CD14-positive monocyte (primary cell): ENCODE results near the gene CNOT4. TPM values are rescaled to one million over a fixed set of nuclear protein-coding genes. Genes with fewer than 3 reads are reported as not detected.

ENCODE experiments used
- DNase-seq, 3 donors: peaks; one replicate each; pipeline ENCODE4 v3.0.0-alpha.2; 2011 to 2022
- H2AFZ ChIP-seq: 2 replicates; pipeline ENCODE4 v1.6.0; 2012; ENCODE audit warnings: mild to moderate bottlenecking, low read depth, low read length, inconsistent platforms; ENCODE audit not compliant: insufficient read depth, poor library complexity, severe bottlenecking
- H3K27ac ChIP-seq, 2 donors: 1 replicate in 1 of 2; 2 replicates in 1 of 2; pipeline ENCODE4 v1.5.1; 2012 to 2013; ENCODE audit warnings: low read length in 2 of 2, control low read depth in 1 of 2, inconsistent platforms in 1 of 2, low read depth in 1 of 2, mild to moderate bottlenecking in 1 of 2
- H3K27me3 ChIP-seq, 2 donors: one replicate each; pipeline versions ENCODE4 v1.6.0 to v1.6.1; 2011 to 2013; ENCODE audit warnings: low read length in 2 of 2; ENCODE audit not compliant: control insufficient read depth in 2 of 2, insufficient read depth in 2 of 2
- H3K36me3 ChIP-seq, 2 donors: replicated peaks in 1 of 2; 1 replicate in 1 of 2; 2 replicates in 1 of 2; pipeline versions ENCODE4 v1.5.1 to v1.6.1; 2012 to 2013; ENCODE audit warnings: low read length in 2 of 2, control low read depth in 1 of 2, inconsistent platforms in 1 of 2, mild to moderate bottlenecking in 1 of 2; ENCODE audit not compliant: insufficient read depth in 2 of 2, control insufficient read depth in 1 of 2
- H3K4me1 ChIP-seq, 2 donors: 1 replicate in 1 of 2; 2 replicates in 1 of 2; pipeline versions ENCODE4 v1.5.1 to v1.6.1; 2012 to 2013; ENCODE audit warnings: low read length in 2 of 2, control low read depth in 1 of 2, inconsistent platforms in 1 of 2, mild to moderate bottlenecking in 1 of 2, moderate library complexity in 1 of 2; ENCODE audit not compliant: insufficient read depth in 2 of 2, control insufficient read depth in 1 of 2
- H3K4me2 ChIP-seq: replicated peaks from 2 replicates; pipeline ENCODE3; 2012; ENCODE audit warnings: low read length, moderate library complexity, mild to moderate bottlenecking; ENCODE audit not compliant: poor library complexity, severe bottlenecking; ENCODE audit errors: extremely low read depth
- H3K4me3 ChIP-seq, 3 experiments: fragments of 200-600 bp in 1 of 3; sonication (generic) in 1 of 3; replicated peaks in 1 of 3; 1 replicate in 2 of 3; 2 replicates in 1 of 3; pipeline ENCODE4 v1.5.1; 2011 to 2013; ENCODE audit warnings: low read length in 3 of 3, mild to moderate bottlenecking in 3 of 3, control low read depth in 2 of 3, low read depth in 2 of 3, inconsistent platforms in 1 of 3, moderate library complexity in 1 of 3
- H3K79me2 ChIP-seq: 2 replicates; pipeline ENCODE4 v1.6.0; 2012; ENCODE audit warnings: mild to moderate bottlenecking, control low read depth, inconsistent platforms, low read length, moderate library complexity; ENCODE audit not compliant: insufficient read depth
- H3K9ac ChIP-seq: 2 replicates; pipeline ENCODE4 v1.6.0; 2017; ENCODE audit warnings: low read length, mild to moderate bottlenecking; ENCODE audit not compliant: insufficient read depth, poor library complexity, severe bottlenecking
- H3K9me3 ChIP-seq, 2 donors: replicated peaks in 1 of 2; 1 replicate in 1 of 2; 2 replicates in 1 of 2; pipeline versions ENCODE4 v1.5.1 to v1.6.1; 2012 to 2013; ENCODE audit warnings: low read length in 2 of 2, control low read depth in 1 of 2; ENCODE audit not compliant: control insufficient read depth in 1 of 2, insufficient read depth in 1 of 2
- H4K20me1 ChIP-seq: 2 replicates; pipeline ENCODE4 v1.6.0; 2012; ENCODE audit warnings: mild to moderate bottlenecking, low read length, control low read depth, moderate library complexity; ENCODE audit not compliant: insufficient read depth
- H3K27ac Mint-ChIP-seq, 7 donors: one replicate each; pipeline ENCODE4 v1.8.0; 2020; ENCODE audit warnings: mild to moderate bottlenecking in 7 of 7, mixed read lengths in 7 of 7, moderate library complexity in 6 of 7, inconsistent platforms in 2 of 7
- H3K27me3 Mint-ChIP-seq, 3 donors: one replicate each; pipeline ENCODE4 v1.8.0; 2021 to 2022; ENCODE audit warnings: low read depth in 3 of 3, mild to moderate bottlenecking in 3 of 3, mixed read lengths in 3 of 3, moderate library complexity in 3 of 3, inconsistent platforms in 1 of 3
- H3K36me3 Mint-ChIP-seq, 2 donors: one replicate each; pipeline ENCODE4 v1.8.0; 2020; ENCODE audit warnings: mixed read lengths in 2 of 2, inconsistent platforms in 1 of 2, mild to moderate bottlenecking in 1 of 2
- H3K4me1 Mint-ChIP-seq: one replicate; pipeline ENCODE4 v1.8.0; 2020; ENCODE audit warnings: mild to moderate bottlenecking, mixed read lengths
- H3K4me3 Mint-ChIP-seq, 2 donors: one replicate each; pipeline ENCODE4 v1.8.0; 2020; ENCODE audit warnings: mild to moderate bottlenecking in 2 of 2, mixed read lengths in 2 of 2, moderate library complexity in 1 of 2
- H3K9me3 Mint-ChIP-seq, 7 donors: one replicate each; pipeline ENCODE4 v1.8.0; 2020 to 2022; ENCODE audit warnings: mixed read lengths in 7 of 7, mild to moderate bottlenecking in 6 of 7, moderate library complexity in 6 of 7, inconsistent platforms in 2 of 7
- WGBS: methylation state at CpG from one replicate; pipeline ENCODE4 v1.1.5; 2013; ENCODE audit warnings: missing lambda C conversion rate; ENCODE audit not compliant: insufficient coverage; 5-methylcytosine and 5-hydroxymethylcytosine counted together
- intact Hi-C, 2 donors: fragments of 100-400 bp; cut with micrococcal nuclease; formaldehyde crosslinking; loops; one replicate each; pipeline versions ENCODE4 v1.15.0 to v1.15.1; 2023
- polyA plus RNA-seq, 3 donors: library from polyadenylated mRNA; depleted of rRNA in 1 of 3; unstranded in 2 of 3; stranded (reverse) in 1 of 3; fragments of 300-500 nt in 2 of 3; fragments of >200 nt in 1 of 3; fragmentation: Illumina TruSeq in 2 of 3; gene quantifications; 1 replicate in 2 of 3; 2 replicates in 1 of 3; pipeline ENCODE4 v1.2.3, GENCODE V29; 2012 to 2021
- TF ChIP-seq, protein P1 (sequence below): fragments of 200-600 bp; IDR thresholded peaks from one replicate; pipeline ENCODE4 v1.8.0; 2022; ENCODE audit warnings: antibody characterized with exemption, mild to moderate bottlenecking

Gene CNOT4
- polyA plus RNA-seq, 3 donors = 4.3 to 7.9 (median 6.3) TPM

DNA sequence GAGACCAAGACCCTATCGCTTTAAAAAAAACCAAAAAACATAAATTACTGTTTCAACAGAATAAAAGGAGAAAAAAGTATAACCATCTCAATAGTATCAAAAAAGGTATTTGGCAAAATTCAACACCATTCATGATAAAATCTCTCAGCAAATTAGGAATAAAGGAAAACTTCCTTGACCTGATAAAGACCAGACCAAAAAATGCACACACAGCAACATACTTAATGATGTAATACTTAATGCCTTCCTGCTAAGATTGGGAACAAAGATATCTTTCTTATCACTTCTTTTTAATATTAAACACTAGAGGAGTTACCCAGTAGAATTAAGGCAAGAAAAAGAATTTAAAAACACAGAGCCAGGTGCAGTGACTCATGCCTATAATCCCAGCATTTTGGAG is 79.3 kb downstream of the CNOT4 start:
- Mint-ChIP-seq H3K4me1 (peaks cover 24% of the 10 kb centered on the region), H3K27ac (no peak overlapping the region), H3K4me3 (no peak overlapping the region), H3K9me3 (peaks cover 0 to 5% (median 0%) of the 10 kb centered on the region in 7 donors), H3K36me3 (peaks cover 24 to 52% of the 10 kb centered on the region in 2 donors), H3K27me3 (no peaks in the 10 kb centered on the region)
- no peak for DNase-seq
- no peak overlapping the region for H3K9ac ChIP-seq
- no peaks in the 10 kb centered on the region for H3K9me3 ChIP-seq
- no peak overlapping the region for H3K4me3 ChIP-seq
- peaks cover 11 to 43% of the 10 kb centered on the region in 2 donors for H3K36me3 ChIP-seq
- peaks cover 49% of the 10 kb centered on the region for H4K20me1 ChIP-seq
- no peaks in the 10 kb centered on the region for H3K27me3 ChIP-seq
- H3K79me2 ChIP-seq = peaks cover 52% of the 10 kb centered on the region
- peaks cover 8 to 18% of the 10 kb centered on the region in 2 donors for H3K4me1 ChIP-seq
- H3K4me2 ChIP-seq = no peak overlapping the region
- no peak overlapping the region for H2AFZ ChIP-seq
- no CpG with 5 or more reads among the region's 1 CpG for WGBS
- intact Hi-C loops = no loop called here
- TF ChIP-seq, protein P1, sequence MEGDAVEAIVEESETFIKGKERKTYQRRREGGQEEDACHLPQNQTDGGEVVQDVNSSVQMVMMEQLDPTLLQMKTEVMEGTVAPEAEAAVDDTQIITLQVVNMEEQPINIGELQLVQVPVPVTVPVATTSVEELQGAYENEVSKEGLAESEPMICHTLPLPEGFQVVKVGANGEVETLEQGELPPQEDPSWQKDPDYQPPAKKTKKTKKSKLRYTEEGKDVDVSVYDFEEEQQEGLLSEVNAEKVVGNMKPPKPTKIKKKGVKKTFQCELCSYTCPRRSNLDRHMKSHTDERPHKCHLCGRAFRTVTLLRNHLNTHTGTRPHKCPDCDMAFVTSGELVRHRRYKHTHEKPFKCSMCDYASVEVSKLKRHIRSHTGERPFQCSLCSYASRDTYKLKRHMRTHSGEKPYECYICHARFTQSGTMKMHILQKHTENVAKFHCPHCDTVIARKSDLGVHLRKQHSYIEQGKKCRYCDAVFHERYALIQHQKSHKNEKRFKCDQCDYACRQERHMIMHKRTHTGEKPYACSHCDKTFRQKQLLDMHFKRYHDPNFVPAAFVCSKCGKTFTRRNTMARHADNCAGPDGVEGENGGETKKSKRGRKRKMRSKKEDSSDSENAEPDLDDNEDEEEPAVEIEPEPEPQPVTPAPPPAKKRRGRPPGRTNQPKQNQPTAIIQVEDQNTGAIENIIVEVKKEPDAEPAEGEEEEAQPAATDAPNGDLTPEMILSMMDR = no peak
- H3K27ac ChIP-seq = no peak overlapping the region

DNA sequence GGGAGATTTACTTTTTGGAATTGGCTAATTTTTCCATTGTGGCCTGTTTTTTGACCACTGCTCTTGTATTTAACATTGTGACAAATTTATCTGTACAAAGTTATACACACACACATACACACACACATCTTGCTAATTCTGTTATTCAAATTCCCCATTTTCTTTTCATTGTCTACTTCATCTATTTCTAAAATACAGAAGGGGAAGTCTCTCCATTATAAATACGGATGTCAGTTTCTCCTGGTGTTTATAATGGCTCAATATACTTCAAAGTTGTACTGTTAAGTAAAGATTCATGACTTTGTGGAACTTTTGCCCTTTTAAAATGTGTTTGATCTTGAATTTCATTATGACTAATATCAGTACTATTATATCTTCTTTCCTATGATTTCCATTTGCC is 81.0 kb downstream of the CNOT4 start:
- TF ChIP-seq, protein P1 = no peak
- no peaks in the 10 kb centered on the region for H3K9me3 ChIP-seq
- intact Hi-C loops = no loop called here
- H3K27me3 ChIP-seq = no peaks in the 10 kb centered on the region
- H3K27me3 Mint-ChIP-seq = no peaks in the 10 kb centered on the region
- H3K4me1 ChIP-seq = peaks cover 8 to 18% of the 10 kb centered on the region in 2 donors
- no peak overlapping the region for H3K4me3 ChIP-seq
- H3K27ac ChIP-seq = peak overlapping the region in 1 of 2 donors; percentile 55
- H4K20me1 ChIP-seq = peaks cover 59% of the 10 kb centered on the region
- H3K36me3 Mint-ChIP-seq = peaks cover 11 to 36% of the 10 kb centered on the region in 2 donors
- H3K4me3 Mint-ChIP-seq = no peak overlapping the region
- H2AFZ ChIP-seq = no peak overlapping the region
- peaks cover 37% of the 10 kb centered on the region for H3K4me1 Mint-ChIP-seq
- no peak overlapping the region for H3K4me2 ChIP-seq
- peak overlapping the region in 4 of 7 donors; percentile 26 to 73 (median 48) for H3K27ac Mint-ChIP-seq
- H3K79me2 ChIP-seq = peaks cover 54% of the 10 kb centered on the region
- no peaks in the 10 kb centered on the region for H3K9me3 Mint-ChIP-seq
- DNase-seq = peak in 2 of 3 donors; percentile 1 to 10
- WGBS = no CpG with 5 or more reads among the region's 1 CpG
- H3K9ac ChIP-seq = no peak overlapping the region
- peaks cover under 1 to 26% of the 10 kb centered on the region in 2 donors for H3K36me3 ChIP-seq
